Testis (tissue), 3 donors: ENCODE results near the gene XYLT1. TPM values are rescaled to one million over a fixed set of nuclear protein-coding genes. Genes with fewer than 3 reads are reported as not detected.

ENCODE experiments used
- DNase-seq: peaks from one replicate; pipeline ENCODE4 v3.0.0-alpha.2; 2019
- H3K27ac ChIP-seq, 2 donors: fragments of 200-600 bp; sonication (generic); one replicate each; pipeline ENCODE4 v1.5.1; 2019
- H3K27me3 ChIP-seq: fragments of 200-600 bp; sonication (generic); one replicate; pipeline ENCODE4 v1.5.1; 2019
- H3K36me3 ChIP-seq: fragments of 200-600 bp; sonication (generic); one replicate; pipeline ENCODE4 v1.5.1; 2017; ENCODE audit warnings: low read depth; ENCODE audit errors: missing control alignments
- H3K4me1 ChIP-seq: fragments of 200-600 bp; sonication (generic); one replicate; pipeline ENCODE4 v1.5.1; 2019
- H3K4me3 ChIP-seq, 2 donors: fragments of 200-600 bp; sonication (generic); one replicate each; pipeline ENCODE4 v1.5.1; 2017 to 2019
- H3K9me3 ChIP-seq: fragments of 200-600 bp; sonication (generic); one replicate; pipeline ENCODE4 v1.5.1; 2017
- CTCF ChIP-seq, 3 experiments: fragments of 450-650 bp in 2 of 3; fragments of 200-600 bp in 1 of 3; sonication (generic) in 1 of 3; IDR thresholded peaks; one replicate each; pipeline ENCODE4 v1.5.1; 2016 to 2019; ENCODE audit warnings: antibody characterized with exemption in 3 of 3, mild to moderate bottlenecking in 2 of 3, moderate library complexity in 1 of 3
- POLR2A ChIP-seq: fragments of 450-650 bp; IDR thresholded peaks from one replicate; pipeline ENCODE4 v1.6.1; 2017; ENCODE audit warnings: antibody characterized with exemption, mild to moderate bottlenecking, moderate library complexity
- whole genome bisulfite sequencing, 2 donors: methylation state at CpG; one replicate each; pipeline ENCODE4 v1.1.5; 2018; 5-methylcytosine and 5-hydroxymethylcytosine counted together
- intact Hi-C: fragments of 100-400 bp; cut with DNase I; formaldehyde crosslinking; loops from one replicate; pipeline ENCODE4 v1.15.1; 2023; ENCODE audit warnings: low total_unique reads
- polyA plus RNA-seq: library from polyadenylated mRNA; stranded (reverse); fragments of 350-450 nt; fragmentation: Illumina TruSeq; extraction: RNeasy Lipid Tissue Mini Kit (QIAGEN cat#74804); gene quantifications from one replicate; pipeline ENCODE4 v1.2.3, GENCODE V29; 2014; ENCODE audit warnings: low read depth, low replicate concordance; ENCODE audit not compliant: insufficient read depth
- total RNA-seq, 2 donors: library from RNA; depleted of rRNA; stranded (reverse); fragments of >200 nt; gene quantifications; one replicate each; pipeline ENCODE4 v1.2.3, GENCODE V29; 2016

XYLT1 gene
- total and polyA plus RNA-seq, 3 donors from 2014 or later: 6.5 to 20.7 (median 13.6) TPM

- TF ChIP-seq POLR2A (no peak), CTCF (IDR thresholded peaks at IDR 0.05) (no peak)
- Histone ChIP-seq H3K4me1 (peaks cover 20% of the 10 kb centered on the region), H3K27ac (peak overlapping the region in 1 of 2 donors; percentile 22), H3K9me3 (no peaks in the 10 kb centered on the region), H3K36me3 (no peaks in the 10 kb centered on the region), H3K27me3 (no peaks in the 10 kb centered on the region), H3K4me3 (no peak overlapping the region)
- intact Hi-C loops: no loop called here
- no peak for DNase-seq
- 56 to 57% methylated on average over 5 of the region's 5 CpGs for WGBS, 2 donors
These were observed 174.8 kb downstream of the XYLT1 start for GRCh38 chr16:17295948-17296347.

GRCh38 chr16:17294856-17295255 lies 175.9 kb downstream of the XYLT1 start:
- Histone ChIP-seq H3K27ac (no peak overlapping the region), H3K36me3 (no peaks in the 10 kb centered on the region), H3K27me3 (no peaks in the 10 kb centered on the region), H3K9me3 (no peaks in the 10 kb centered on the region), H3K4me1 (peaks cover 20% of the 10 kb centered on the region), H3K4me3 (no peak overlapping the region)
- no peak for DNase-seq
- TF ChIP-seq CTCF (IDR thresholded peaks at IDR 0.05): no peak
- TF ChIP-seq POLR2A: no peak
- intact Hi-C loops: no loop called here
- 87 to 91% methylated on average over 3 of the region's 3 CpGs for WGBS, 2 donors

GRCh38 chr16:17293813-17294558 lies 176.8 kb downstream of the XYLT1 start:
- Histone ChIP-seq H3K27ac (no peak overlapping the region), H3K4me1 (peaks cover 13% of the 10 kb centered on the region), H3K4me3 (no peak overlapping the region), H3K36me3 (no peaks in the 10 kb centered on the region), H3K9me3 (no peaks in the 10 kb centered on the region), H3K27me3 (no peaks in the 10 kb centered on the region)
- DNase-seq: no peak
- intact Hi-C loops: no loop called here
- 85 to 87% methylated on average over 8 to 9 of the region's 9 CpGs for WGBS, 2 donors
- TF ChIP-seq CTCF (IDR thresholded peaks at IDR 0.05) (no peak), POLR2A (no peak)

GRCh38 chr16:17291289-17291688 lies 179.5 kb downstream of the XYLT1 start:
- Histone ChIP-seq H3K4me1 (peaks cover 4% of the 10 kb centered on the region), H3K27me3 (no peaks in the 10 kb centered on the region), H3K4me3 (no peak overlapping the region), H3K27ac (peak overlapping the region in 1 of 2 donors; percentile 79), H3K36me3 (no peaks in the 10 kb centered on the region), H3K9me3 (no peaks in the 10 kb centered on the region)
- intact Hi-C loops: no loop called here
- TF ChIP-seq POLR2A (no peak), CTCF (IDR thresholded peaks at IDR 0.05) (no peak)
- WGBS, 2 donors: 61 to 72% methylated on average over 2 of the region's 2 CpGs
- DNase-seq: no peak
